GM12801 (cell line): ENCODE results near the gene SH3PXD2B.

Source experiments
- TF ChIP-seq, protein P1 (sequence below): IDR thresholded peaks from one replicate; pipeline ENCODE4 v1.5.1; 2011; ENCODE audit warnings: control low read depth; ENCODE audit not compliant: insufficient read length; ENCODE audit errors: extremely low read depth

SH3PXD2B gene

GRCh38 chr5:172334641-172335040 is 119.7 kb downstream of the SH3PXD2B start:
- TF ChIP-seq, protein P1, sequence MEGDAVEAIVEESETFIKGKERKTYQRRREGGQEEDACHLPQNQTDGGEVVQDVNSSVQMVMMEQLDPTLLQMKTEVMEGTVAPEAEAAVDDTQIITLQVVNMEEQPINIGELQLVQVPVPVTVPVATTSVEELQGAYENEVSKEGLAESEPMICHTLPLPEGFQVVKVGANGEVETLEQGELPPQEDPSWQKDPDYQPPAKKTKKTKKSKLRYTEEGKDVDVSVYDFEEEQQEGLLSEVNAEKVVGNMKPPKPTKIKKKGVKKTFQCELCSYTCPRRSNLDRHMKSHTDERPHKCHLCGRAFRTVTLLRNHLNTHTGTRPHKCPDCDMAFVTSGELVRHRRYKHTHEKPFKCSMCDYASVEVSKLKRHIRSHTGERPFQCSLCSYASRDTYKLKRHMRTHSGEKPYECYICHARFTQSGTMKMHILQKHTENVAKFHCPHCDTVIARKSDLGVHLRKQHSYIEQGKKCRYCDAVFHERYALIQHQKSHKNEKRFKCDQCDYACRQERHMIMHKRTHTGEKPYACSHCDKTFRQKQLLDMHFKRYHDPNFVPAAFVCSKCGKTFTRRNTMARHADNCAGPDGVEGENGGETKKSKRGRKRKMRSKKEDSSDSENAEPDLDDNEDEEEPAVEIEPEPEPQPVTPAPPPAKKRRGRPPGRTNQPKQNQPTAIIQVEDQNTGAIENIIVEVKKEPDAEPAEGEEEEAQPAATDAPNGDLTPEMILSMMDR, result no peak

DNA sequence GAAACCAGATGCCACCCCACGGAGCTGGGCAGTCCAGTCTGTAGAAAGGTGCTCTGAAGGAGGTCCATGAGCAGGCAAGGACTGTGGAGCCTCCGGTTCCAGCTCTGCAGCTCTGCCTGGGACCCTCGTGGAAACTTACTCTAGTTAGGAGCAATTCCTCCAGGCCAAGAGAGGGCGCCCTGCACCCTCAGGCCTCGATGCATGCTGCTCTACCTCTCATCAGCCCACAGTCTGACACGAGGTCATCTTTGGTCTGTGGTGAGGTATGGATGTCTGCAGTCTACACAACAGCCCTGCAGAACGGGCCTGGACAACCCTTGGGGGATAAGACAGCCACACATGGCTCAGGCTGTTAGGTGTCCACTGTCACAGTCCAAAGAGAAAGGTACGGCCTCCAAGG is 120.1 kb downstream of the SH3PXD2B start:
- TF ChIP-seq, protein P1, result no peak

- TF ChIP-seq, protein P1, result no peak
Measured at GRCh38 chr5:172325452-172325851, 128.9 kb downstream of the SH3PXD2B start.

DNA sequence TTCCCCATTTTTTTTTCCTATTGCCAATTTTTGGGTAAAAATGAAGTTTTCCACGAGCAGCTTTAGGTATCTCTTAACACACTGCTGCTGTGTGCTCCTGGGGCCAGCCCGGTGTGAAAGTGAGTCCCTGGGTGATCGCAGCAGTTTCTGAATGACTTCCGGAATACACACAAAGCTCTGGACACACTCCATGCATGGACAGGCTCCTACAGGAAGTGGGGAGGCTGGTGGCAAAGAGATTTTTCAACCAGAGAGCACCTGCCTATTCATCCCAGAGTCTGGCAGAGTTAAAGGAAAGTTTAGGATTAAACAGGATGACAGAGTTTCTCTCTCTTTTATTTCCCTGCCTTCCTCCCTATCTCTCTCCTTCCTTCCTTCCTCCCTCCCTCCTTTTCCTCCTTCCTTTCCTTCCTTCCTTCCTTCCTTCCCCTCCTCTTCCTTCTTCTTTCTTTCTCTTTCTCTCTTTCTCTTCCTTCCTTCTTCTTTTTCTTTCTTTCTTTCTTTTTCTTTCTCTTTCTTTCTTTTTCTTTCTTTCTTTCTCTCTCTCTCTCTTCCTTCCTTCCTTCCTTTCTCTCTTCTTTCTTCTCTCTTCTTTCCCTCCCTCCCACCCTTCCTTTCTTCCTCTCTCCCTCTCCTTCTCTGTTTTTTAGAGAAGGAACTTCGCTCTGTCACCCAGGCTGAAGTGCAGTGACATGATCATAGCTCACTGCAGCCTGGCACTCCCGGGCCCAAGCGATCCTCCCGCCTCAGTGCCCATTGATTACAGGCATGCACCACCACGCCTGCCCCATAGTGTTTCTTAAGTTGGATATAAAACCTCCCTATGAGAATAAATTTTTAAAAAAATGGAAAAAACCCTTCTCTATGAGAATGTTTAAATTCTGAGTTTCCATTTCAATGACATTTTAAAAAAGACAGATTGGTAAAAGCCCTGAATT is 132.0 kb downstream of the SH3PXD2B start:
- TF ChIP-seq, protein P1, result no peak

DNA sequence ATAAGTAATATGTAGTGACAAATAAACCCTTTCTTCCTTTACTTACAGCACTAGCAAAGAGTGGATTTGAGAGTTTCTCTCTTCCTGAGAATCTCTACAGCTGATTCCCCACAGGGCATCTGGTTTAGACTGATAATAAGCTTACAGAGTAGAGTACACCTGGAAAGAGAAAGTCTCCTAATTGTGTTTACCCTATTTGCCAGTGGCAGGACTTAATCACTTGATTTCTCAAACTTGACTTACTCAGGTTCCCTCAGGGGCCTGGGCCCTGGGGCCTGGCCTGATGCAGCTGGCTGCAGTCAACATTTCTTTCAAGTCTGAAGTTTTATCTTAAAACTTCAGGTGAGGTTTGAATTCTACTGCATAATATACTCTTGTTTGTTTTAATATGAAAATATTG is 132.7 kb downstream of the SH3PXD2B start:
- TF ChIP-seq, protein P1, result no peak

GRCh38 chr5:172319708-172320441 is 134.4 kb downstream of the SH3PXD2B start:
- TF ChIP-seq, protein P1, result no peak

DNA sequence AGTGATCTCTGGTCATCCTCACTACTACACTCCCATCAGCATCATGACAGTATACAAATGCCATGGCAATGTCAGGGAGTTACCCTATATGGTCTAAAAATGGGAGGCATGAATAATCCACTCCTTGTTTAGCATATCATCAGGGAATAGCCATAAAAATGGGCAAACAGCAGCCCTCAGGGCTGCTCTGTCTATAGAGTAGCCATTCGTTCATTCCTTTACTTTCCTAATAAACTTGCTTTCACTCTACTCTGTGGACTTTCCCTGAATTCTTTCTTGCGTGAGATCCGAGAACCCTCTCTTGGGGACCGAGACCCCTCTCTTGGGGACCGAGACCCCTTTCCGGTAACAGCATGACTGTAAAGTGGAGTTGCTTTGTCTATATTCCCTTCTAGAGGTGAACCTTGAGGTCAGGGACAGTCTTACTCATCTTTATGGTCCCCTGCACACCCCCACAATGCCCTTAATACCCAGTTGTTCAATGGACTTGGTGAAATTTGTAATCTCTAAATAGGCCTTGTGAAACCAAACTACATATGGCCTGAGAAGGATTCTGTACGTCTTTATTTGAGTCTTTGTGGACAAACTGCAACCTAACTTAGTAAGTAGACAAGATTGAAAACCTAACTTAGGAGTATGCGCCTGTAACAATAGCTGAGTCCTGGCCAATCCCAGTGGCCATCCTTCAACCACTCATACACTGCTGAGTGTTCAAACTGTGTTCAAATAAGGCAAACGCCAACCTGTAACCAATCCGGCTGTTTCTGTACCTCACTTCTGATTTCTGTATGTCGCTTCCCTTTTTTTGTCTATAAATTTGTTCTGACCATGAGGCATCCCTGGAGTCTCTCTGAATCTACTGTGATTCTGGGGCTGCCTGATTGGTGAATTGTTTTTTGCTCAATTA is 138.5 kb downstream of the SH3PXD2B start:
- TF ChIP-seq, protein P1, result no peak
